Tibial nerve (tissue), 3 donors: ENCODE results near the gene MPRIP.

Source experiments
- POLR2A ChIP-seq, 2 donors: fragments of 450-650 bp; IDR thresholded peaks; one replicate each; pipeline ENCODE4 v1.6.1; 2017; ENCODE audit warnings: antibody characterized with exemption in 2 of 2, mild to moderate bottlenecking in 2 of 2, moderate library complexity in 2 of 2
- TF ChIP-seq, protein P1 (sequence below), 5 experiments: fragments of 200-600 bp in 3 of 5; fragments of 450-650 bp in 2 of 5; sonication (generic) in 3 of 5; IDR thresholded peaks; one replicate each; pipeline ENCODE4 v1.5.1; 2016 to 2019; ENCODE audit warnings: antibody characterized with exemption in 5 of 5, mild to moderate bottlenecking in 3 of 5, moderate library complexity in 2 of 5

DNA sequence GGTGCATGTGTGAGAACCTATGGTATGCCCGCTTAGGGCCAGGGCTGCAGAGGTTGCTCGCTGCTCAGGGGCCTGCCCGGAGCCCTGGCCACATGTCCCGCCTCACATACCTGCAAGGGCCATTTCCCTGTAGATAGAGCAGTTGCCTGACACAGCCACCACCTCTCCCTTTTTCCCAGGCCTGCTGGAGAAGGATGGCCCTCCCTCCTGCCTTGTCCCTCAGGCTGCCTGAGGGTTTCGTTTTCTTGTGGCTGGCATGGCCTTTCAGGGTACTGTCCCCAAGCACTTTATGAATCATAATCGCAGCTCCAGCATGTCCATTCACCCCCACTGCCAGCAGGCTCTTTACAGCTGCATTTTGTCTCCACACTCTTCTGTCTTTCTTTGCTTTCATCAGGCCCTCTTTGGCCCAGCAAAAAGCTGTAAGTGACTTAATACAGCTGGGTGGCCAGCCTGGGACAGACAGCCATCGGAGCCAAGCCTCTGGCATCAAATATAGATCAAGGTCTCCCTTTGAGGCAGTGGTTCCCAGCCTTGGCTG, 65.7 kb downstream of the MPRIP start:
- TF ChIP-seq POLR2A (IDR thresholded peaks at IDR 0.05): no peak
- TF ChIP-seq, protein P1, sequence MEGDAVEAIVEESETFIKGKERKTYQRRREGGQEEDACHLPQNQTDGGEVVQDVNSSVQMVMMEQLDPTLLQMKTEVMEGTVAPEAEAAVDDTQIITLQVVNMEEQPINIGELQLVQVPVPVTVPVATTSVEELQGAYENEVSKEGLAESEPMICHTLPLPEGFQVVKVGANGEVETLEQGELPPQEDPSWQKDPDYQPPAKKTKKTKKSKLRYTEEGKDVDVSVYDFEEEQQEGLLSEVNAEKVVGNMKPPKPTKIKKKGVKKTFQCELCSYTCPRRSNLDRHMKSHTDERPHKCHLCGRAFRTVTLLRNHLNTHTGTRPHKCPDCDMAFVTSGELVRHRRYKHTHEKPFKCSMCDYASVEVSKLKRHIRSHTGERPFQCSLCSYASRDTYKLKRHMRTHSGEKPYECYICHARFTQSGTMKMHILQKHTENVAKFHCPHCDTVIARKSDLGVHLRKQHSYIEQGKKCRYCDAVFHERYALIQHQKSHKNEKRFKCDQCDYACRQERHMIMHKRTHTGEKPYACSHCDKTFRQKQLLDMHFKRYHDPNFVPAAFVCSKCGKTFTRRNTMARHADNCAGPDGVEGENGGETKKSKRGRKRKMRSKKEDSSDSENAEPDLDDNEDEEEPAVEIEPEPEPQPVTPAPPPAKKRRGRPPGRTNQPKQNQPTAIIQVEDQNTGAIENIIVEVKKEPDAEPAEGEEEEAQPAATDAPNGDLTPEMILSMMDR (IDR thresholded peaks at IDR 0.05): no peak
